GM18909 (cell line): ENCODE measurements around the gene RAP1GAP2.
"Not testable (repeated sequence)": the region's sequence is repeated elsewhere in the genome, so short reads cannot be mapped to it uniquely, and the experiment has no call there.

Experiments
- ATAC-seq: cut with Tn5 transposase; IDR thresholded peaks from one replicate; pipeline ENCODE4 v1.9.1; 2021; ENCODE audit warnings: mild to moderate bottlenecking; ENCODE audit not compliant: unreplicated experiment, poor library complexity

Gene RAP1GAP2

DNA sequence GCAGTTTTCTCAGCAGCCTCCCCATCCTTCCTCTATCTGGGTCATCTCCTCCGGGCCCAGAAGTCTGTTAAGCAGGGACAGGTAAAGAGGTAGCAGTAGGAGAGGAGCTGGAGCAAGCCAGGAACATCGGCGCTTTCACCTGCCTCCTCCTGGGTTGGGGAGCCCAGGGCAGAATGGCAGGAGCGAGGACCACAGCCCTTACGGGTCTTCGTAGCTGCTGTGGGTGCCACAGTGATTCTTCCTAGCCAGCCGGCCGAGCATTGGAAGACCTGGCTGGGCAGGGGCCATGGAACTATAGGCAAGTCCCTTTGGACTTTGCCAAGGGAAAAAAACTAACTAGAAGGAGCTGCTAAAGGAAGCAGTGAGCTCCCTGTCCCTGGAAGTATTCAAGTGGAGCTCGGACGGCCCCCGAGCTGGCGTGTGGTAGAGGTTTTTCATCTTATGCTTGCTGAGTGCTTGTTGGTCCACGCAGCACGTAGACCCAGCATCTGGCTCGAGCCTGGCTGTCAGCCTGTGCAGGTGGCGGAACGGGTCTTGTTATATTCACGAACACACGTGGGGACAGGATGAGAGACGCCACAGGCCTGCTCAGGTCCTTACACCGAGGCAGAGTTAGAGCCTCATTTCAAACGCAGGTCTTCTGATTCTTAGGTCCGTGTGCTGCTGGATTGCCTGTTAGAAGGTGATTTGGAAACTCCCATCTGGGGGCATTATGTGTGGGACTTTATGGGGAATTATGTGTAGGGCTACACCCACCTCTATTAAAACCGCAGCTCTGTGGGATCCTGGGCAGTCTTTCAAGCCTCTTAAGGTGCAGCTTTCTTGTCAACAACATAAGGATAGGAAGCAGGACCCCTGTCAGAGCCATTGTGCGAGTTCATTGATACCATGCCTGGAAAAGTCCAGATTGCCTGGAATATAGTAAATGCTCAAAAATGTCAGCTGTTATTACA is 212.4 kb downstream of the RAP1GAP2 start:
- ATAC-seq = no peak

DNA sequence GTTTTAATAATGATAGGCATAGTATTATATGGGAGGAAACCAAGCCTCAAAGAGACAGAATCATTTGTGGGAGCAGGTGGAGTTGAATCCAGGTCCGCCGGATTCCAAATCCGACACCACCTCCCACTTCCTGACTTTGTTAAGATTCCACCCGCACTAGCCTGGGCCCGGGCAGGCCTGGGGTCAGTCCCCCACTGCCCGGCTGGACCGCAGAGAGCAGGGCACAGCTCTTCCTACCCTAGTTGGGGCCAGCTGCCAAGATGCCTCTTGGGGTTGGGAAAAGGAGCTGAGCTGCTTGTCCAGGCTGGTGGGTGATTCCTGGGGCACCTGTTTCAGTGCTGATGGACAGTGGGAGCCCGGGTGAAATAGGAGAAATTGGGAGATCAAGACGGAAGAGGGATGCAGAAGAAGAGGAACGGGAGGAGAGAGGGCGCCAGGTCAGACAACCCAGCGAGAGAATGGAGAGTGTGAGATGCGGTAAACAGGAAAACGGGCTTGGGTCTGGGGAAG is 213.2 kb downstream of the RAP1GAP2 start:
- ATAC-seq = no peak

DNA sequence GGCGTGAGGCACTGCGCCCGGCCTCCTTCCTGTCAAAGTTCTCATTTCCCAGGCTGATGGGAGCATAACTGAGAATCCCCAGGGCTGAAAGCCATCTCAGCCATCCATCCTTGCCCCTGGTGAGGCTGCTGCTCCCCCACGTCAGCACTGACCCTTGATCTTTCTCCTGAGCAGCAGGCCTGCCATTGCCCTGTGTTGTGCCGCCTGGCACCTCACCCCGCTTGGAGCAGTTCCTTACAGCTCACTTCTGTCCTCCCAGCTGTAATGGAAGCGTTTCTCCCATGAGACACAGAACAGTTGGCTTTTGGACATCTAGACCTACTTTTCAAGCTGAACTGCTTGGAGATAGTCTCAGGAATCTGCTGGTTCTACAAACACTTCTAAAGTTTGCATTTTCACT is 215.7 kb downstream of the RAP1GAP2 start:
- no peak for ATAC-seq

DNA sequence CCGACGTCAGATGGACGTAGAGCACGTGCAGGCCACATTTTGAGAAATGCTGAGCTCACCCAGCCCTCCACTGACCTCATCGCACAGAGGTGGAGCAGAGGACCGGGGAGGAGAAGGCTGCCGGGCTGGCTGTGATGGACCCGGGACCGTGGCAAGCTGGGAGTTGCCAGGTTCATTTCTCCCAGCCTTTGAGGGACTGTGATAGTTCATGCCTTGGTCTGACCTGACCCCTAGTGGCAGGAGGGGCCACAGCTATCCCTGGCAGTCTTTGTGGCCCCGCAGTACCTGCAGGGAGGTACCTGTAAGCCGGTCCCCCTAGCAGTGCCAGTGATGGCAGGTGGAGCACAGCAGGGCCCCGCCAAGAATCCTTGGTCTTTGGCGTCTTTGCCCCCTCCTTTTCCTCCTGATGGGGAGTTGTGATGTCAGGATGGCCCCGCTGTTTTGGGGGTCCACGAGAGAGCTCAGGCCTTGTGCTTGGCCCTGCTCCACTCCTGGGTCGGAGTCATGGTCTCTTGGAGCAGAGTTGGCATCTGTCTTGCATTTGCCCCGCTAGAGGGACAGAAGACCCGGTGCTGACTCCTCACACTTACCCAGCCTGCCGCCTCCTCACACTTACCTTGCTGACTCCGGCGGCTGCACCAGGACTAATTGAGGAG is 216.8 kb downstream of the RAP1GAP2 start:
- ATAC-seq = no peak

DNA sequence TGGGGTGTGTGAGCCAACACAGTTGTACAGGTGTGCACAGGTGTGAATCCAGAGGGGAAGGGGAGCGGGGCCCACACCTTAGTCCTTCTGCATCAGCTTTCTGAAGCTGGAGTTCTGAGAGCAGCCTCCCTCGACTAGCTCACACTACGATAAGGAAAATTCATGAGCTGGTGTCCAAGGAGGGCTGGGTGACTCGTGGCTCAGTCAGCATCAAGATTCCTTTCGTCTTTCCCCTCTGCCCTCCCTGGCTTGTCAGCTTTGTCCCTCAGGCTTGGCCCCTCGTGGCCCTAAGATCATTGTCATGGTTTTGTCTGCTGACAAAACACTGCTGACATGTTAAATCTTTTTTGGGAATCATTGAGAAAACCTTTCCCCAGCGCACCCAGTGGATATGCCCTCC is 219.7 kb downstream of the RAP1GAP2 start:
- no peak for ATAC-seq

DNA sequence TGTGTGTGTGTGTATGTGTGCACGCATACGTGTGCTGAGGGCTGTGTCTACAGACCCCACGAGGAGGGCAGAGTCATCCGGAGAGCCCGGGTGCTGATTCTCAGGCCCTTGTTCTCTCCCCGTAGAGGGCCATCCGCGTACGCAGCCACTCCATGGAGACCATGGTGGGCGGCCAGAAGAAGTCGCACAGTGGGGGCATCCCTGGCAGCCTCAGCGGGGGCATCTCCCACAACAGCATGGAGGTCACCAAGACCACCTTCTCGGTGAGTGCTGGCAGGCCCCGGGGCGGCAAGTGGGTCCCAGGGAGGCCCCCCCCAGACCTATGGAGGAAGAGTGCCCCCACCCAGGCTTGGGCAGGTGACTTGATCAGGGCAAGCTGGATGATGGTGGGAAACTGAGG is 221.7 kb downstream of the RAP1GAP2 start:
- no peak for ATAC-seq

DNA sequence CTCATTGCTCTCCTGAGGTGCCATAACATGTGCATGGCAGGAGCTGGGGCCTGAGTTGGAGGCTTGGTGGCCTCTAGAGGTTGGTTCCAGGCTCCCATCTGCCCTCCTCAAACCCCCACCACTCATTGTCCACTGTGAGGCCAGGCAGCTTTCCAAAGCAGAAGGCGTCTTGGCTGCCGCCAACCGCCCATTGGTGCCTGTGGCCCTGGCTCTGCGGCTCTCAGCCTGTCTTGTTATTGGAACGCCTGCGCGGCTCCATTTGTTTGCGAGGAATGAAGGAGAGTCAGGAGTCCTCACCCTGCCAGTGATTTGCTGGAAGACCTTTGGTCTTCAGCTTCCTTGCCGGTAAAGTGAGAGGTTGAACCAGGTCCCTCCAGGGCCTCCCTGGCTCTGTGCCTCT is 223.5 kb downstream of the RAP1GAP2 start:
- no peak for ATAC-seq

DNA sequence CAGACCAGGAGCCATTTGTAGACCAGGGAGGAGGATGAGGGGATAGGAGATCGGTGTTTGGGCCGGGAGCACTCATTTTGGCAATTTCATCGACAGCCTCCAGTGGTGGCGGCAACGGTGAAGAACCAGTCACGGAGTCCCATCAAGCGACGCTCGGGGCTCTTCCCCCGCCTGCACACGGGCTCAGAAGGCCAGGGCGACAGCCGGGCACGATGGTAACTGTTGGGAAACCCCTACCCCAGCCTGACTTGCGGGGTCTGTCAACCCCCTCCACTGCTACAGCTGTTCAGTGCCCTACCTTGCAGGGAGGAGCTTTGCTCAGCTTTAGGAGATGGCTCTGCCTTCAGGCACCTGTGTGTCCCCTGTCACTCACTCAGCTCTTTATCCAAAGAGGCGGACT is 224.1 kb downstream of the RAP1GAP2 start:
- no peak for ATAC-seq

DNA sequence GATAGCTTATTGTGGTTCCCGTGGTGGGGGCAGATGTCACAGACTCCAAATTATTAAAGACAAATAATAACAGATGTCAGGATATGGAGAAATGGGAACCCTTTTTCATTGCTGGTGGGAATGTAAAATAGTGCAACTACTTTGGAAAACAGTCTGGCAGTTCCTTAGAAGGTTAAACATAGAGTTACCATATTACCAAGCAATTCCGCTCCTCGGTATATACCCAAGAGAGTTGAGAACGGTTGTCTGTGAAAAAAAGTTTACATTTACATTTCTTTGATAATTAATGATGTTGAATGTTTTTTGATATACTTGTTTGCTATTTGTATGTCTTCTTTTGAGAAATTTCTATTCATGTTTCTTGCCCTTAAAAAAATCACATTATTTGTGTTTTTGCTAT is 226.0 kb downstream of the RAP1GAP2 start:
- ATAC-seq = no peak

DNA sequence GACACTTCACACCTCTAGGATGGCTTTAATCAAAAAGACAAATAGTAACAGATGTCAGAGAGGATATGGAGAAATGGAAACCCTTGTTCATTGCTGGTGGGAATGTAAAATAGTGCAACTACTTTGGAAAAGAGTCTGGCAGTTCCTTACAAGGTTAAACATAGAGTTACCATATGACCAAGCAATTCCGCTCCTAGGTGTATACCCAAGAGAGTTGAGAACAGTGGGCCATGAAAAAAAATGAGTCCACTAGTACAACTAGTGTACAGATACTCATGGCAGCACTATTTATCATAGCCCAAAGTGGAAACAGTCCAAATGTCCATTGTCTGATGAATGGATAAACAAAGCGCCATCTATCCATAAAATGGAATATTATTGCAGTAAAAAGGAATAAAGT is 228.1 kb downstream of the RAP1GAP2 start:
- no peak for ATAC-seq

DNA sequence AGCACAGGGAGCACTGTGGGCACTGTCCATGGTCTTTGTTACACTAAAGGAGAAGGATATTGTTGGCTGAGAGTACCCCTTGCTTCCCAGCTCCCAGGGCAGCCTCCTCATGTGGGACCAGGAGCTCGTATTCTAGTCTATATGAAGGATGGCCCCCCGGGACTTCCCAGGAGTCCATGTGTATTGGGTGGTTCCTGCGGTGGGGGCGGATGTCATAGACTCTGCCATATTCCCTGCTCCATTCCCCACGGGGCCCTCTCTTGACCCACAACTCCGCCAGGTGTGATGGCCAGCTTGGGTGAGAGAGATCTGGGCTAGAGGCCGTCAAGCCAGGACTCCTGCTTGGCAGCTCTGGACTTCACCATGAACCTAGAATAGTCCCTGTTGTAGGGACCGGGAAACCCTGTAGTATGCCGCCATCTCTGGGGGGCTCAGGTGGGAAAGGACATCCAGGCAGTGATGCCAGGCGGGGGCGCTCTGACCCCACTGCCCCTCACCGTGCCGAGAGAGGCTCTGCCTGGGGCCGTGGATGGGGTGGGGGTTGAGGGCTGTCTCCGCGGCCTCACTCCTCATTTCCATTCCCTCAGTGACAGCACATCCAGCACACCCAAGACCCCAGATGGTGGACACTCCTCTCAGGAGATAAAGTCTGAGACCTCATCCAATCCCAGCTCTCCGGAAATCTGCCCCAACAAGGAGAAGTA is 229.3 kb downstream of the RAP1GAP2 start:
- no peak for ATAC-seq

DNA sequence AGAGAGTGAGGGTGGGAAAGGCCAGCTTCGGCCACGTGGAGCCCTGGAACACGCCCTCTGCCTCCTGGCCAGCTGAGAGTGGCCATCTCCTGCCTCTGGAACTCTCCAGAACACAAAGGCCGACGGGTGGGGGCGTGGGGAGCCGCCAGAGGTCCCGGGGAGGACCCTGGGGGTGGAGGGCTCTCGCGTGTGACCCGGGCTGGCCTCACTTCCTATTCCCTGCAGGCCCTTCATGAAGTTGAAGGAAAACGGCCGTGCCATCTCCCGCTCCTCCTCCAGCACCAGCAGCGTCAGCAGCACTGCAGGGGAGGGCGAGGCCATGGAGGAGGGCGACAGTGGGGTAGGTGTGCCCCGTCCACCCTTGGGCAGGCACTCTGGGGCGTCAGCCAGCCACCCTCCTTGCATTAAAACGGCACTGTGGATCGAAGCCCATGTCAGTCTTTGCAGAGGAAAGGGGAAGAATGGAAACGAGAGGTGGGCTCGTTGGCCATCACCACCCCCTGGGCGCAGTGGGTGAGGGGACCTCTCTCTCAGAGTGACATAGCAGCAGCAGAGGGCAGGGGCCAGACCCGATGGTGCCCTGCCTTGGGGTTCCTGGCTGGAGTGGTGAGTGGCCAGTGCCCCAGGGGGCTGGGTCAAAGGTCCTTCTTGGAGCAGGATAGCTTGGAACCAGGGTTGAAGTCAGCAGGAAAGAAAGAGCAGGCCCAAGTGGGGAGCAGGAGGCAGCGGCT is 230.1 kb downstream of the RAP1GAP2 start:
- ATAC-seq = no peak

DNA sequence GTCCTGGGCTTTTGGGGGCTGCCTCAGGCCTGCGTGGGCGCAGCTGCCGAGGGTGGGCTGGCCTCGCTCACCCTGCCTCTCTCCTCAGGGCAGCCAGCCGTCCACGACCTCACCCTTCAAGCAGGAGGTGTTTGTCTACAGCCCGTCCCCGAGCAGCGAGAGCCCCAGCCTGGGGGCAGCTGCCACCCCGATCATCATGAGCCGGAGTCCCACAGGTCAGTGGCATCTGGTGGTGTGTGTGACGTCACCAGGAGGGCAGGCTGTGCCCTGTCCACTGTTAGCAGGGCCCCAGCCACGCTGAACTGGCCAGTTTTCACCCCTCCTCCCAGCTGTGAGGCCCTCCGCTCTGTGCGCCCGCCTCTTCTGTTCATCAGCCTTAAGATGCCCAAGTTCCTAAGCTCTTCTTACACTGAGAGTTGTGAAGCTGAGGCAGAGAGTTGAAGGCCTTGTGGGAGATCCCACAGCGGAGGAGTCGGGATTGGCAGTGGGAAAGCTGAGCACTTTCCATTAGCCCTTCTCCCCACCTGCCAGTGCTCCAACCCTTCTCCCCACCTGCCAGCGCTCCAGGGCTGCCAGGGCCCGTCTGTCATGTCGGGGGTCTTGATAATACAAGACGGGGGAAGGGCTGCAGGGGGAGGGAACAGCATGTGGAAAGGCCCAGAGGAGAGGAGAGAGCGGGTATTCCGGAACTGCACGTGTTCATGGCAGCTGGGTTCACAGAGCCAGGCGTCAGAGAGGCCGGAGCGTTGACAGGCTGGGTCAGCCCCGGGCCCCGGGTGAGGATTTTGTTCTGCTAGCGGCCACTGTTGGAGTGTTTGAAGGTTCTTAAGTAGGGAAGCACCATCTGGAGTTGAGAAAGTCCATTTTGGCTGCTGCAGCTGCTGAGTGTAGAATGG is 230.9 kb downstream of the RAP1GAP2 start:
- ATAC-seq = no peak

DNA sequence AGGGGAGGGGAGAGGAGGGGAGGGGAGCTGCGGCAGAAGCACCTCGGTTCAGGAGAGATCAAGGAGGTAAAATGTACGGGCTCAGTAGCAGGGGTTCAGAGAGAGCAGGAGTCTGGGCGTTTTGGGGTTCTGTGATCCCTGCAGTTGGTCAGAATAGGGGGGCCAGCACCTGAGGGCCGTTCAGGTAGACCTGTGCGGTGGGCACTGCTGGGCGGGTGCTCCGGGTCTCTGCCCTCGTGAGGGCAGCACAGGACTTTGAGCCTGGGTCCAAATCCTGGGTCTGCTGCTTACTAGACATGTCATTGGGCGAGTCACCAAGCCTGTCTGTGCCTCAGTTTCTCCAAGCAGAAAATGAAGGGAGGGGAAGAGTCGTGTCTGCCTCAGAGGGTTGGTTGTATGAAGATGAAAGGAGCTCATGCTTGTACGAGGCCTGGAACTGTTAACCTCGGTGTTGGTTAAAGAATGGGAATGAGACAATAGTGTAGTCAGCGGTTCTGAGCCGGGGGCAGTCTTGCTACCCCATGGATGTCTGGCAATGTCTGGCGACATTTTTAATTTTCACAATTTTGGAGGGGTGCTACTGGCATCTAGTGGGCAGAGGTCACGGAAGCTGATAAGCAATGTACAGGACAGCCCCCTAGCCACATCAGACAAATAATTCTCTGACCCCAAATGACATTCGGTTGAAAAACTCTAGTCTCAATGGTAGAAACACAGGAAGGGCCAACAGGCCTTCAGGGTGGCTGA is 231.7 kb downstream of the RAP1GAP2 start:
- ATAC-seq = no peak

DNA sequence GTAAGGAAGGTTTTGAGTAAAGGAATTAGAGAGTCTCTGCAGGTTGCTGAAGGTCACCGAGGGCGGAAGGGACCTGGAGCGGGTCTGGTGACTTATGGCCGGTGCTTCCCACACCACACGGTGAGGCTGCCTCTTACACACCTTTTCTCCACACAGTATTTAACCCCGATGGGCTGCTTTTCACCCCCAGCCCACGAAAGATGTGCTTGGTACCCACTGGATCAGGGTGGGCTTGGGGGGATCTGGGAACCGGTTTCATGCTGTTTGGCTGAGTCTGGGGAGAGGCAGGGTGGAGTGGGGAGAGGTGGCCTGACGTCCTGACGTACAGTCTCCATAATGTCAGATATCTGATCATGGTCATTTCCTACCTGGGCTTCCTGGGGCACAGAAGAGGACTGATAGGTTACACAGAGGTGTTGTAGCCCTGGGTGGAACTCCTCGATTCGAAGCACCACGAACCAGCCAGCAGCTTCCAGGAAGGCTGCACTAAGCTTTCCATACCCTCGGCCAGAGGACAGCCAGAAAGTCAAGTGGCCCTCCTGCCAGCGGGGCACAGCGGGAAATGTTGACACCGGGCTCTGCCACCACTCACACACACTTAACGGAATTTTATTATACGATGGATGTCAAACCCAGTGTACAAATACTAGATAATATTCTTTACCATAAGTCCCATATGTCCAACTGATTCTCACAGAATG is 233.1 kb downstream of the RAP1GAP2 start:
- ATAC-seq = no peak

DNA sequence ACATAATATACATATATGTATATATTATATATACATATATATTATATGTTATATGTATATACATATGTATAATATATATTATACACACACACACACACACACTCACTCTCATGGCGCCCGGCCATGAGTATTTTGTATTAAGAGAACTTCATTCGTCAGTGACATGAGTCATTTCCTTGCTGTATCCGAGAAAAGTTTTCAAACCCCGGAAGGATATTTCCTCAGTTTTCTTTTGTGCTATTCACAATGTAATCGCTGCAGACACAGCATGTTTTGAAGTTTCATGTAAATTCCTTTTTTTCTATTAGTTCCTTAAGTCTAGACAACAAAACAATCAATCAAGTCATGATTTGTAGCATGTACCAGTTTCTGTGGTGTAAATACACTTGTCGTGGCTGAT is 233.9 kb downstream of the RAP1GAP2 start:
- ATAC-seq = no peak

DNA sequence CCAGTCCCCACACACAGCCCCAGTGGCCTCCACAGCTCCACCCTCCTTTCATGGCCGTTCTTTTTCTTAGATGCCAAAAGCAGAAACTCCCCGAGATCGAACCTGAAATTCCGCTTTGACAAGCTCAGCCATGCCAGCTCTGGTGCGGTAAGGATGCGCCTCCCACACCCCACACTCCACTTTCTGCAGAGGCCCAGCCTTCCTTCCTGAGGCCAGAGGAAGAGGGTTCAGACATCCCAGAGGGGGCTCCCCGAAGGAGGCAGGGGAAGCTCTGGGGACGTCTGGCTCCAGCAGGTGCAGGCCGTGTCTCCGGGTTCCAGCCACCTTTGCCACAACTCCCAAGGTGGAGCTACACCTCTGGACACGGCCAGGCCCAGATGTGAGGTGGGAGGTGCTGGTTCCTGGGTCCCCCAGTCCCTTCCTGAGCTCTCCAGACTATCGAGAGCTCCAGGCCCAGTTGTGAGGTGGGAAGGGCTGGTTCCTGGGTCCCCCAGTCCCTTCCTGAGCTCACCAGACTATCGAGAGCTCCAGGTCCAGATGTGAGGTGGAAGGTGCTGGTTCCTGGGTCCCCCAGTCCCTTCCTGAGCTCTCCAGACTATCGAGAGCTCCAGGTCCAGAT is 234.7 kb downstream of the RAP1GAP2 start:
- ATAC-seq = not testable (repeated sequence)
